Right lobe of liver (tissue), 6 donors: Measurements from ENCODE around the gene ZNF558. TPM values are rescaled to one million over a fixed set of nuclear protein-coding genes. Genes with fewer than 3 reads are reported as not detected.

Experiments used
- ATAC-seq, 4 donors: fragments of 200-7000 bp; cut with Tn5 transposase; one replicate each; pipeline ENCODE4 v1.9.1; 2020; ENCODE audit warnings: mild to moderate bottlenecking in 4 of 4, moderate library complexity in 4 of 4
- DNase-seq, 3 donors: peaks; one replicate each; pipeline ENCODE4 v3.0.0-alpha.2; 2020
- H3K27ac ChIP-seq, 3 donors: fragments of 200-600 bp; one replicate each; pipeline ENCODE4 v1.8.0; 2022
- H3K27me3 ChIP-seq, 2 donors: fragments of 200-600 bp; one replicate each; pipeline ENCODE4 v1.8.0; 2022
- H3K36me3 ChIP-seq, 4 donors: fragments of 200-600 bp; sonication (generic) in 1 of 4; one replicate each; pipeline versions ENCODE4 v1.5.1 to v1.8.0; 2017 to 2022; ENCODE audit warnings: control low read depth in 1 of 4
- H3K4me1 ChIP-seq, 4 donors: fragments of 200-600 bp; sonication (generic) in 1 of 4; one replicate each; pipeline versions ENCODE4 v1.5.1 to v1.8.0; 2017 to 2022; ENCODE audit warnings: control low read depth in 1 of 4
- H3K4me3 ChIP-seq, 3 donors: fragments of 200-600 bp; one replicate each; pipeline ENCODE4 v1.8.0; 2022
- H3K9me3 ChIP-seq, 4 donors: fragments of 200-600 bp; sonication (generic) in 1 of 4; one replicate each; pipeline versions ENCODE4 v1.5.1 to v1.8.0; 2017 to 2022; ENCODE audit warnings: control low read depth in 1 of 4
- POLR2A ChIP-seq: fragments of 450-650 bp; IDR thresholded peaks from one replicate; pipeline ENCODE4 v1.6.1; 2017; ENCODE audit warnings: antibody characterized with exemption, mild to moderate bottlenecking
- WGBS: methylation state at CpG from one replicate; pipeline ENCODE4 v1.1.6; 2018; ENCODE audit warnings: low coverage, low lambda C conversion rate; ENCODE audit not compliant: insufficient coverage; ENCODE audit errors: missing lambda C conversion rate; 5-methylcytosine and 5-hydroxymethylcytosine counted together
- intact Hi-C, 2 donors: fragments of 100-400 bp; cut with DNase I; formaldehyde crosslinking; loops; one replicate each; pipeline versions ENCODE4 v1.11.2 to v1.14.1; 2022
- total RNA-seq, 6 experiments: library from RNA; depleted of rRNA in 2 of 6; stranded (reverse); fragments of >200 nt in 2 of 6; fragmentation: NEBNext Ultra II Directional in 3 of 6; extraction: Animal tissue kit (Norgen Biotek cat#: 25700) in 3 of 6; gene quantifications; one replicate each; pipeline versions ENCODE4 v1.1.0 to v1.2.4, GENCODE V29; 2016 to 2023
- TF ChIP-seq, protein P1 (sequence below), 4 donors: fragments of 200-600 bp in 3 of 4; fragments of 450-650 bp in 1 of 4; IDR thresholded peaks; one replicate each; pipeline versions ENCODE4 v1.5.1 to v1.8.0; 2016 to 2022; ENCODE audit warnings: antibody characterized with exemption in 4 of 4, mild to moderate bottlenecking in 2 of 4
- donor health status: DM: no; HTN: yes; CAD: no.
- donor health status: DM: no; HTN: no; CAD: no.
- donor health status: DM: no; HTN: no; CAD: no.
- donor health status: DM: no; HTN: yes; CAD: no.
- donor health status: DM: no; HTN: yes; CAD: no.

Gene ZNF558
- total RNA-seq, 6 experiments from 2014 or later: 6.9 to 15.9 (median 9.9) TPM

DNA sequence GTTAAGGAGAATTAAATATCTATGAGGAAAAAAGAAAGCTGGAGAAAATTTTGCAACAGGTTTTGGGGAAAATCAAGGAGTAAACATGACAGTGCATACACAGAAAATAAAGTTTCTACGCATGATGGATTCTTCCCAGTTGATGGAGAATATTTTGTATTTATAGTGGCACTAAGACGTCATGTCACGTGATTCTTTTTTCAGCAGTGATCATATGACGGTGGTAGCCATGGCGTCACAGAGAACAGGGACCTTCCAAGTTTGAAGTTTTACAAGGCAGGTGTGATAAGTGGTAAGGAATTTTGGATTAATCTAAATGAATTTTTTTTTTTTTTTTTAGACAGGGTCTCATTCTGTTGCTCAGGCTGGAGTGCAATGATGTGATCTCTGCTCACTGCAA lies 8.6 kb upstream of the ZNF558 start:
- no peak for TF ChIP-seq POLR2A
- TF ChIP-seq, protein P1, sequence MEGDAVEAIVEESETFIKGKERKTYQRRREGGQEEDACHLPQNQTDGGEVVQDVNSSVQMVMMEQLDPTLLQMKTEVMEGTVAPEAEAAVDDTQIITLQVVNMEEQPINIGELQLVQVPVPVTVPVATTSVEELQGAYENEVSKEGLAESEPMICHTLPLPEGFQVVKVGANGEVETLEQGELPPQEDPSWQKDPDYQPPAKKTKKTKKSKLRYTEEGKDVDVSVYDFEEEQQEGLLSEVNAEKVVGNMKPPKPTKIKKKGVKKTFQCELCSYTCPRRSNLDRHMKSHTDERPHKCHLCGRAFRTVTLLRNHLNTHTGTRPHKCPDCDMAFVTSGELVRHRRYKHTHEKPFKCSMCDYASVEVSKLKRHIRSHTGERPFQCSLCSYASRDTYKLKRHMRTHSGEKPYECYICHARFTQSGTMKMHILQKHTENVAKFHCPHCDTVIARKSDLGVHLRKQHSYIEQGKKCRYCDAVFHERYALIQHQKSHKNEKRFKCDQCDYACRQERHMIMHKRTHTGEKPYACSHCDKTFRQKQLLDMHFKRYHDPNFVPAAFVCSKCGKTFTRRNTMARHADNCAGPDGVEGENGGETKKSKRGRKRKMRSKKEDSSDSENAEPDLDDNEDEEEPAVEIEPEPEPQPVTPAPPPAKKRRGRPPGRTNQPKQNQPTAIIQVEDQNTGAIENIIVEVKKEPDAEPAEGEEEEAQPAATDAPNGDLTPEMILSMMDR (IDR thresholded peaks at IDR 0.05): no peak
- intact Hi-C loops: no loop called here
- Histone ChIP-seq H3K27me3 (no peaks in the 10 kb centered on the region), H3K4me3 (no peak overlapping the region), H3K4me1 (no peaks in the 10 kb centered on the region), H3K36me3 (no peaks in the 10 kb centered on the region), H3K9me3 (no peaks in the 10 kb centered on the region), H3K27ac (no peak overlapping the region)
- ATAC-seq (no peak), DNase-seq (no peak)
- 70% methylated on average over 5 of the region's 5 CpGs for WGBS

DNA sequence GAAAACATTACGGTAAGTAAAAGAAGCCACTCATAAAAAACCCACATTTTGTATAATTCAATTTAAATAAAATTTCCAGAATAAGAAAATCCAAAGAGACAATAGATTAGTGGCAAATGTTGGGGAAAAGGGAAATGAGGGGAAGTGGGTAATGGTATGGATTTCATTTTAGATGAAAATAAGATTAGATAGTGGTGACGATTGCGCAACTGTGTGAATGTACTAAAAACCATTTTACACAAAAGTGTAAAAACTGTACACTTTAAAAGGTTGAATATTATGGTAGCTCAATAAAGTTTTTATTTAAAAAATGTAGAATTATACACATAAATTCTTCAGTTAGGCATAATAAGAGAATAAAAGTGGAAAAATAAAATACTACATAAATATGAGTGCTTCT lies 3.8 kb upstream of the ZNF558 start:
- 72% methylated on average over 3 of the region's 3 CpGs for WGBS
- no peak overlapping the region for H3K27ac ChIP-seq
- H3K4me1 ChIP-seq: peaks cover 0 to 8% (median 0%) of the 10 kb centered on the region in 4 donors
- no peaks in the 10 kb centered on the region for H3K9me3 ChIP-seq
- TF ChIP-seq, protein P1 (IDR thresholded peaks at IDR 0.05): no peak
- no peak for TF ChIP-seq POLR2A
- ATAC-seq (no peak), DNase-seq (no peak)
- H3K36me3 ChIP-seq: no peaks in the 10 kb centered on the region
- H3K4me3 ChIP-seq: no peak overlapping the region
- intact Hi-C loops: no loop called here
- H3K27me3 ChIP-seq: no peaks in the 10 kb centered on the region

DNA sequence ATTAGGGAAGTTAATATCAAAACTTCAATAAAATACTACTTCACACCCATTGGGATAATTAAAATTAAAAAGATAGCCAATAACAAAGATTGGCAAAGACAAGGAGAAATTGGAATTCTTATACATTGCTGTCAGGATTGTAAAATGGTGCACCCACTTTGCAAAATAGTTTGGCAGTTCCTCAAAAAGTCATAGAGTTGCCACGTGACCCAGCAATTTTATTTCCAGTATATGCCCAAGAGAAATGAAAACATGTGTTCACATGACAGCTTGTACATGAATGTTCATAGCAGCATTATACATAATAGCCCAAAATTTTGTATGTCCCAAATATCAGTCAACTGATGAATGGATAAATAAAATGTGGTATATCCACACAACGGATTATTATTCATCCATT lies 3.3 kb upstream of the ZNF558 start:
- no peak for DNase-seq
- TF ChIP-seq, protein P1 (IDR thresholded peaks at IDR 0.05): no peak
- TF ChIP-seq POLR2A: no peak
- Histone ChIP-seq H3K9me3 (no peaks in the 10 kb centered on the region), H3K36me3 (no peaks in the 10 kb centered on the region), H3K4me3 (no peak overlapping the region), H3K27ac (no peak overlapping the region), H3K4me1 (peaks cover 0 to 8% (median 0%) of the 10 kb centered on the region in 4 donors), H3K27me3 (no peaks in the 10 kb centered on the region)
- no peak for ATAC-seq
- WGBS: 44% methylated on average over 2 of the region's 2 CpGs
- intact Hi-C loops: no loop called here

DNA sequence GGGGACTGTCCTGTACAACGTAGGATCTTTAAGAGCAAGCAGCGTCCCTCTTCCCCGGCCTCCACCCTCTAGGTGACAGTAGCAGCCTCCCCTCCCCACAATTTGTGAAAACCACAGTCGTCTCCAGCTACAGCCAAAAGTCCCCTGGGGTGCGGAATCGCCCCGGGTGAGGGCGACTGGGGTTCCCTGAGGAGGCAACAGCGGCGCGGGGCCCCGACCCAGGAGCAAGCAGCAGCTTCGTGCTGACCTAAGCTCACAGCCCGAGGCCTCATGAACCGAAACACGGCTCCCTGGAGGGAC lies 322 bp downstream of the ZNF558 start:
- TF ChIP-seq POLR2A: no peak
- TF ChIP-seq, protein P1 (IDR thresholded peaks at IDR 0.05): no peak
- intact Hi-C loops: no loop called here
- 5% methylated on average over 3 of the region's 16 CpGs for WGBS

DNA sequence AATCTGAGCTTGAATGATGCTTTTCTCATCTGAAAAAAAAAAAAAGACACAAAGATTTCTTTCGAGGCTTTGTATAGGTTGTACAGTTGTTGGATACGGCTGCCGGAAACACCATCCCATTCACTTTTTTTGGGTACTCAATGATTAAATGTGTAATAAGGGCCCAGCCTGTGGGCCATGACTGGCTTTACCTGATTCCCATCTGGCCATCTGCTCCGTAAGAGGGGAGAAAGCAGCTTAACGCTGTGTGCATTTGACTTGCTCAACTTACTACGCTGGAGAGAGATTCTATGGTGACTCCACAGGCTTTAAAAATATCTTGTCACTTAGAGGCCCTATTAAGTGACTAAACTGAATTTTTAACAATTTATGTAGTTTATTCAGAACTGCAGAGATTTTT lies 731 bp downstream of the ZNF558 start:
- WGBS: 65% methylated on average over 5 of the region's 6 CpGs
- TF ChIP-seq, protein P1 (IDR thresholded peaks at IDR 0.05): no peak
- no peak for TF ChIP-seq POLR2A
- Histone ChIP-seq H3K4me3 (peak overlapping the region; percentile 81 to 99 (median 91)), H3K4me1 (peaks cover 0 to 8% (median 0%) of the 10 kb centered on the region in 4 donors), H3K27me3 (no peaks in the 10 kb centered on the region), H3K9me3 (no peaks in the 10 kb centered on the region), H3K36me3 (peaks cover 0 to 3% (median 0%) of the 10 kb centered on the region in 4 donors), H3K27ac (peak overlapping the region in 2 of 3 donors; percentile 84 to 92)
- ATAC-seq (no peak), DNase-seq (no peak)
- intact Hi-C loops: no loop called here

More for the DNA sequence above, 322 bp downstream of the ZNF558 start:
- ATAC-seq (no peak), DNase-seq (no peak)
- H3K36me3 ChIP-seq: peaks cover 0 to 3% (median 0%) of the 10 kb centered on the region in 4 donors
- peaks cover 0 to 8% (median 0%) of the 10 kb centered on the region in 4 donors for H3K4me1 ChIP-seq
- peak overlapping the region; percentile 76 to 92 (median 84) for H3K27ac ChIP-seq
- H3K9me3 ChIP-seq: no peaks in the 10 kb centered on the region
- H3K4me3 ChIP-seq: peak overlapping the region; percentile 81 to 99 (median 91)
- no peaks in the 10 kb centered on the region for H3K27me3 ChIP-seq
